ENCODE results near the gene MEG3.

Gene MEG3

DNA sequence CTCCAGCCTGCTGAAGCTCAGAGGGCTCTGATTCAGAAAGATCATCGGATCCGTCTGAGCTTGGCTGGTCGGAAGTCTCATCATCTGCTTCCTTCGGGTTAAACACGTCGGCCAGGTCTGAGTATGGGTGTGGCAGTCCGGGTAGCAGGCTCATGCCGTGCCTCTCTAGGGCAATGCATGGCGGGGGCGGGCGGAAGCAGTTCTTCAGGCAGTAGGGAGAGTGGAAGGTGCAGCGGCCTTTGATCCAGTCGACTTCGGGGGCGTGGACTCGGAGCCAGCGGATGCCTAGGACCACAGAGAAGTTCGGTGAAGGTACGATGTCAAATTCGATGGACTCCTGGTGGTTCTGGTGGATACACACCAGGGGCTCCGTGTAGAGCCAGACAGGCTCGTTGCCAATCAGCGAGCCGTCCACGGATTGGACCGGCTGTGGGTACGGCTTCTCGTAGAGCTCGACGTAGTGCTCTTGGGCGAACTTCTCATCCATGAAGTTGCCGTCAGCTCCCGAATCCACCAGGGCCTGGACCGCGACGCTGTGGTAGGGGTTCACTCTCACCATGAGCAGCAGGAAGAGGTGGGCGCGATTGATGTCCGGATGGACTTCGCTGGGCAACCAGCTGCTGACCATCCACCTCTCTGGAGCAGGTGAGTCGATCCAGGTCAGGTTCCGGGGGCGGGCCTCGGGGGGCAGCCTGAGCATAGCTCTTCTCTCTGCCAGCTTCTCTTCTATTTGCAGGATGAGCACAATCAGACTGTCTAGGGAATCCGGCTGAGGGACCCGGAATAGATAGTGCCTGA lies 57.3 kb downstream of the MEG3 start:
- H3K36me3 ChIP-seq (ENCODE audit: control insufficient read depth, low read depth, low read length) = no peaks in the 10 kb centered on the region
- no peak overlapping the region for H3K9ac ChIP-seq (ENCODE audit: low read length)
- H3K27ac ChIP-seq (ENCODE audit: low read length) = no peak overlapping the region
- H3K27me3 ChIP-seq (ENCODE audit: control insufficient read depth, insufficient read depth, low read length) = no peaks in the 10 kb centered on the region
- no peak overlapping the region for H3K4me3 ChIP-seq (ENCODE audit: low read length)
- H3K4me1 ChIP-seq (ENCODE audit: control insufficient read depth, low read depth, low read length) = peaks cover 5% of the 10 kb centered on the region
- H3K9me3 ChIP-seq (ENCODE audit: control insufficient read depth, low read depth, low read length) = no peaks in the 10 kb centered on the region

GRCh38 chr14:100883789-100884101 lies 57.8 kb downstream of the MEG3 start:
- Histone ChIP-seq H3K36me3 (ENCODE audit: control insufficient read depth, low read depth, low read length) (no peaks in the 10 kb centered on the region), H3K27me3 (ENCODE audit: control insufficient read depth, insufficient read depth, low read length) (no peaks in the 10 kb centered on the region), H3K27ac (ENCODE audit: low read length) (no peak overlapping the region), H3K9ac (ENCODE audit: low read length) (no peak overlapping the region), H3K4me1 (ENCODE audit: control insufficient read depth, low read depth, low read length) (peaks cover 6% of the 10 kb centered on the region), H3K9me3 (ENCODE audit: control insufficient read depth, low read depth, low read length) (no peaks in the 10 kb centered on the region), H3K4me3 (ENCODE audit: low read length) (no peak overlapping the region)

GRCh38 chr14:100884456-100884855 lies 58.5 kb downstream of the MEG3 start:
- Histone ChIP-seq H3K27me3 (ENCODE audit: control insufficient read depth, insufficient read depth, low read length) (no peaks in the 10 kb centered on the region), H3K4me3 (ENCODE audit: low read length) (no peak overlapping the region), H3K9me3 (ENCODE audit: control insufficient read depth, low read depth, low read length) (no peaks in the 10 kb centered on the region), H3K9ac (ENCODE audit: low read length) (no peak overlapping the region), H3K4me1 (ENCODE audit: control insufficient read depth, low read depth, low read length) (peaks cover 6% of the 10 kb centered on the region), H3K27ac (ENCODE audit: low read length) (no peak overlapping the region), H3K36me3 (ENCODE audit: control insufficient read depth, low read depth, low read length) (no peaks in the 10 kb centered on the region)

GRCh38 chr14:100885196-100885595 lies 59.3 kb downstream of the MEG3 start:
- no peak overlapping the region for H3K27ac ChIP-seq (ENCODE audit: low read length)
- H3K36me3 ChIP-seq (ENCODE audit: control insufficient read depth, low read depth, low read length) = no peaks in the 10 kb centered on the region
- no peak overlapping the region for H3K4me3 ChIP-seq (ENCODE audit: low read length)
- H3K27me3 ChIP-seq (ENCODE audit: control insufficient read depth, insufficient read depth, low read length) = no peaks in the 10 kb centered on the region
- H3K9ac ChIP-seq (ENCODE audit: low read length) = no peak overlapping the region
- no peaks in the 10 kb centered on the region for H3K9me3 ChIP-seq (ENCODE audit: control insufficient read depth, low read depth, low read length)
- peaks cover 6% of the 10 kb centered on the region for H3K4me1 ChIP-seq (ENCODE audit: control insufficient read depth, low read depth, low read length)

- Histone ChIP-seq H3K4me1 (ENCODE audit: control insufficient read depth, low read depth, low read length) (peaks cover 6% of the 10 kb centered on the region), H3K36me3 (ENCODE audit: control insufficient read depth, low read depth, low read length) (no peaks in the 10 kb centered on the region), H3K27ac (ENCODE audit: low read length) (no peak overlapping the region), H3K9me3 (ENCODE audit: control insufficient read depth, low read depth, low read length) (no peaks in the 10 kb centered on the region), H3K27me3 (ENCODE audit: control insufficient read depth, insufficient read depth, low read length) (no peaks in the 10 kb centered on the region), H3K4me3 (ENCODE audit: low read length) (no peak overlapping the region), H3K9ac (ENCODE audit: low read length) (no peak overlapping the region)
These were observed 59.7 kb downstream of the MEG3 start for GRCh38 chr14:100885617-100886016.

DNA sequence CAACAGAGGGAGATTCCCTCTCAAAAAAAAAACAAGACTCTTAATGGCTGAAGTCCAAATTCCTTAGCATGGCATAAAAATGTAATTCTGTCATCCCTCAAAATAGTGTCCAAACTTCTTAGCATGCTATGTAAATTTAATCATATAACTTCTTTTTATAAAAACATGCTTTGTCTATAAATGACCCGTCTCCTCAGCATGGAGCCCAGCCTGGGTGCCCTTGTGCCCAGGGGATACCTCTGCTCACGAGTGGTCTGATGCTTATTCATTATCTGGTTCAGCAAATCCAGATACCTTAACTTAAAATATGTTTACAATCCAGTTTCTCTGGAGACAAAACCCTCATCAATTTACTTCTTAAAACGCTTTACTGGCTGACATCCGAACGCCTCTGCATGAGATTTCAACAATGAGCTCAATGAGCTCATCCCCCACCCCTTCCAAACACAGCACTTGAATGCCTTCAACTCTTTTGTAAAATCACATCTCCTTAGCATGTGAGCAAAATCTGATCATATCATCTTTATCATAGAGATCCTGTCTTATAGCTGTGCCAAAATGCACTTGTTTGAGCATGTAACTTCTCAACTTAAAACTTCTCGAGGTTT lies 61.9 kb downstream of the MEG3 start:
- Histone ChIP-seq H3K9ac (ENCODE audit: low read length) (no peak overlapping the region), H3K9me3 (ENCODE audit: control insufficient read depth, low read depth, low read length) (no peaks in the 10 kb centered on the region), H3K4me3 (ENCODE audit: low read length) (no peak overlapping the region), H3K27me3 (ENCODE audit: control insufficient read depth, insufficient read depth, low read length) (no peaks in the 10 kb centered on the region), H3K36me3 (ENCODE audit: control insufficient read depth, low read depth, low read length) (no peaks in the 10 kb centered on the region), H3K4me1 (ENCODE audit: control insufficient read depth, low read depth, low read length) (peaks cover 6% of the 10 kb centered on the region), H3K27ac (ENCODE audit: low read length) (no peak overlapping the region)

- Histone ChIP-seq H3K36me3 (ENCODE audit: control insufficient read depth, low read depth, low read length) (no peaks in the 10 kb centered on the region), H3K27ac (ENCODE audit: low read length) (no peak overlapping the region), H3K4me1 (ENCODE audit: control insufficient read depth, low read depth, low read length) (peaks cover 6% of the 10 kb centered on the region), H3K27me3 (ENCODE audit: control insufficient read depth, insufficient read depth, low read length) (no peaks in the 10 kb centered on the region), H3K9ac (ENCODE audit: low read length) (no peak overlapping the region), H3K4me3 (ENCODE audit: low read length) (no peak overlapping the region), H3K9me3 (ENCODE audit: control insufficient read depth, low read depth, low read length) (no peaks in the 10 kb centered on the region)
These were observed 62.9 kb downstream of the MEG3 start for GRCh38 chr14:100888789-100889315.

DNA sequence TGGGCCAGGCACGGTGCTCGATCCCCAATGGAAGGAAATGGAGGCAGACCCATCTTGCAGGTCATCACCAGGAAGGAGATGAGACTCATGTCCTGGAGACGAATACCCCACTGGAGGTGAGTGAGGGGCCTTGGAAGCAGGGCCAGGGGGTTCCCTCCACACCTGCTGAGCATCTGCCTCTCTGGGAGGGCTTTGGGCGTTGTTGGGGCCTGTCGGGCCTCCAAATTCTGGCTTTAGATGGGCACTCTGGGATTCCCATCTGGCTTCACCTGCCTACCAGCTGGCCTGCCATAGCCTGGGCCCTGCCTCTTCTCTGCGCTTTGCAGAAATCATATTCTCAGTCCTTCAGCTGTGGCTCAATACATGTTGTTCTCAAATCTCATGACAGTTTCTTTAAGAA lies 63.7 kb downstream of the MEG3 start:
- Histone ChIP-seq H3K4me1 (ENCODE audit: control insufficient read depth, low read depth, low read length) (peaks cover 6% of the 10 kb centered on the region), H3K27me3 (ENCODE audit: control insufficient read depth, insufficient read depth, low read length) (no peaks in the 10 kb centered on the region), H3K27ac (ENCODE audit: low read length) (no peak overlapping the region), H3K36me3 (ENCODE audit: control insufficient read depth, low read depth, low read length) (no peaks in the 10 kb centered on the region), H3K9me3 (ENCODE audit: control insufficient read depth, low read depth, low read length) (no peaks in the 10 kb centered on the region), H3K9ac (ENCODE audit: low read length) (no peak overlapping the region), H3K4me3 (ENCODE audit: low read length) (no peak overlapping the region)

- H3K27me3 ChIP-seq (ENCODE audit: control insufficient read depth, insufficient read depth, low read length) = no peaks in the 10 kb centered on the region
- no peak overlapping the region for H3K4me3 ChIP-seq (ENCODE audit: low read length)
These were observed 64.3 kb downstream of the MEG3 start for GRCh38 chr14:100890061-100890850.

GRCh38 chr14:100891051-100891450 lies 65.1 kb downstream of the MEG3 start:
- H3K9ac ChIP-seq (ENCODE audit: low read length) = no peak overlapping the region
- no peaks in the 10 kb centered on the region for H3K9me3 ChIP-seq (ENCODE audit: control insufficient read depth, low read depth, low read length)
- no peak overlapping the region for H3K27ac ChIP-seq (ENCODE audit: low read length)
- H3K4me1 ChIP-seq (ENCODE audit: control insufficient read depth, low read depth, low read length) = peaks cover 6% of the 10 kb centered on the region
- H3K4me3 ChIP-seq (ENCODE audit: low read length) = no peak overlapping the region
- no peaks in the 10 kb centered on the region for H3K36me3 ChIP-seq (ENCODE audit: control insufficient read depth, low read depth, low read length)
- no peaks in the 10 kb centered on the region for H3K27me3 ChIP-seq (ENCODE audit: control insufficient read depth, insufficient read depth, low read length)

More at GRCh38 chr14:100890061-100890850, 64.3 kb downstream of the MEG3 start:
- H3K27ac ChIP-seq (ENCODE audit: low read length) = no peak overlapping the region
- H3K9ac ChIP-seq (ENCODE audit: low read length) = no peak overlapping the region
- peaks cover 6% of the 10 kb centered on the region for H3K4me1 ChIP-seq (ENCODE audit: control insufficient read depth, low read depth, low read length)
- no peaks in the 10 kb centered on the region for H3K9me3 ChIP-seq (ENCODE audit: control insufficient read depth, low read depth, low read length)
- H3K36me3 ChIP-seq (ENCODE audit: control insufficient read depth, low read depth, low read length) = no peaks in the 10 kb centered on the region

- no peak overlapping the region for H3K27ac ChIP-seq (ENCODE audit: low read length)
- H3K9me3 ChIP-seq (ENCODE audit: control insufficient read depth, low read depth, low read length) = no peaks in the 10 kb centered on the region
- H3K4me3 ChIP-seq (ENCODE audit: low read length) = no peak overlapping the region
- H3K4me1 ChIP-seq (ENCODE audit: control insufficient read depth, low read depth, low read length) = peaks cover 6% of the 10 kb centered on the region
- no peaks in the 10 kb centered on the region for H3K27me3 ChIP-seq (ENCODE audit: control insufficient read depth, insufficient read depth, low read length)
- no peaks in the 10 kb centered on the region for H3K36me3 ChIP-seq (ENCODE audit: control insufficient read depth, low read depth, low read length)
- no peak overlapping the region for H3K9ac ChIP-seq (ENCODE audit: low read length)
These were observed 65.9 kb downstream of the MEG3 start for GRCh38 chr14:100891501-100892445.

Data from iPS-18a (cell line).